ENCODE data around the gene TMEM37.

The TMEM37 gene

GRCh38 chr2:119435953-119436297 is 4.3 kb downstream of the TMEM37 start:
- DNase-seq (ENCODE audit: low read depth, low spot score): no peak
- POLR2A ChIA-PET: no interaction called here
- H3K4me3 ChIP-seq (ENCODE audit: low read depth, low read length): no peak overlapping the region
- TF ChIP-seq, protein P1, sequence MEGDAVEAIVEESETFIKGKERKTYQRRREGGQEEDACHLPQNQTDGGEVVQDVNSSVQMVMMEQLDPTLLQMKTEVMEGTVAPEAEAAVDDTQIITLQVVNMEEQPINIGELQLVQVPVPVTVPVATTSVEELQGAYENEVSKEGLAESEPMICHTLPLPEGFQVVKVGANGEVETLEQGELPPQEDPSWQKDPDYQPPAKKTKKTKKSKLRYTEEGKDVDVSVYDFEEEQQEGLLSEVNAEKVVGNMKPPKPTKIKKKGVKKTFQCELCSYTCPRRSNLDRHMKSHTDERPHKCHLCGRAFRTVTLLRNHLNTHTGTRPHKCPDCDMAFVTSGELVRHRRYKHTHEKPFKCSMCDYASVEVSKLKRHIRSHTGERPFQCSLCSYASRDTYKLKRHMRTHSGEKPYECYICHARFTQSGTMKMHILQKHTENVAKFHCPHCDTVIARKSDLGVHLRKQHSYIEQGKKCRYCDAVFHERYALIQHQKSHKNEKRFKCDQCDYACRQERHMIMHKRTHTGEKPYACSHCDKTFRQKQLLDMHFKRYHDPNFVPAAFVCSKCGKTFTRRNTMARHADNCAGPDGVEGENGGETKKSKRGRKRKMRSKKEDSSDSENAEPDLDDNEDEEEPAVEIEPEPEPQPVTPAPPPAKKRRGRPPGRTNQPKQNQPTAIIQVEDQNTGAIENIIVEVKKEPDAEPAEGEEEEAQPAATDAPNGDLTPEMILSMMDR (IDR thresholded peaks at IDR 0.05; ENCODE audit: insufficient read depth, low read length, missing control alignments): no peak
- CTCF ChIA-PET: no interaction called here

DNA sequence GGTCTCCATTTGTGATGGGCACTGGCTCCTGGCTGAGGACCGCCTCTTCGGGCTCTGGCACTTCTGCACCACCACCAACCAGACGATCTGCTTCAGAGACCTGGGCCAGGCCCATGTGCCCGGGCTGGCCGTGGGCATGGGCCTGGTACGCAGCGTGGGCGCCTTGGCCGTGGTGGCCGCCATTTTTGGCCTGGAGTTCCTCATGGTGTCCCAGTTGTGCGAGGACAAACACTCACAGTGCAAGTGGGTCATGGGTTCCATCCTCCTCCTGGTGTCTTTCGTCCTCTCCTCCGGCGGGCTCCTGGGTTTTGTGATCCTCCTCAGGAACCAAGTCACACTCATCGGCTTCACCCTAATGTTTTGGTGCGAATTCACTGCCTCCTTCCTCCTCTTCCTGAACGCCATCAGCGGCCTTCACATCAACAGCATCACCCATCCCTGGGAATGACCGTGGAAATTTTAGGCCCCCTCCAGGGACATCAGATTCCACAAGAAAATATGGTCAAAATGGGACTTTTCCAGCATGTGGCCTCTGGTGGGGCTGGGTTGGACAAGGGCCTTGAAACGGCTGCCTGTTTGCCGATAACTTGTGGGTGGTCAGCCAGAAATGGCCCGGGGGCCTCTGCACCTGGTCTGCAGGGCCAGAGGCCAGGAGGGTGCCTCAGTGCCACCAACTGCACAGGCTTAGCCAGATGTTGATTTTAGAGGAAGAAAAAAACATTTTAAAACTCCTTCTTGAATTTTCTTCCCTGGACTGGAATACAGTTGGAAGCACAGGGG is 5.5 kb downstream of the TMEM37 start:
- DNase-seq (ENCODE audit: low read depth, low spot score): no peak
- ChIA-PET POLR2A (no interaction called here), CTCF (no interaction called here)
- no peak overlapping the region for H3K4me3 ChIP-seq (ENCODE audit: low read depth, low read length)
- TF ChIP-seq, protein P1 (IDR thresholded peaks at IDR 0.05; ENCODE audit: insufficient read depth, low read length, missing control alignments): no peak

GRCh38 chr2:119438128-119438656 is 6.5 kb downstream of the TMEM37 start:
- TF ChIP-seq, protein P1 (IDR thresholded peaks at IDR 0.05; ENCODE audit: insufficient read depth, low read length, missing control alignments): no peak
- DNase-seq (ENCODE audit: low read depth, low spot score): no peak
- ChIA-PET CTCF (no interaction called here), POLR2A (no interaction called here)
- H3K4me3 ChIP-seq (ENCODE audit: low read depth, low read length): no peak overlapping the region

DNA sequence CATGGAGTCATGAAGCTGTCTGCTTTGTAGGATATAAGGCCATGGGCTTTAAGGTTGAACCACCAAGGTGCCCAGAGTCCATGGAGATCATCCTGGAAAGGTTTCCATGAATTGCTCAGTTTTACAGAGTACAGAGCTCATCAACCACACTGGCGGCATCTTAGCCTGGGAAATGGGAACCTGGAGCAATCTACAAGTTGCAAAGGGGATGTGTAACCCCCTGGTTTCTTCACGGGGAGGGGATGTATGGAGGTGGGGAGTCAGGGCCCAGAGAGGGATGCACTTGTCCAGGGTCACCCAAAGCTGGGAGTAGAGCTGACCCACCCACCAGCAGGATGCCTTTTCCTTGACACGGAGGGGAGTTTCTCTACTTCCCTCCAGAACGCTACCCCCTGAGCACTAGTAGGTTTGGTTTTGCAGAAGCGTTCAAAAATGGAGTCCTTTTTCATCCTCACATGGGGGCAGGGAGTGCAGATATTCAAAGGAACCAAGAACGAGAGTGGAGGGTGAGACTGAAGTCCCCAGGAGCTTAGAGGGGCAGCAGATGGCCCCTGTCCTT is 7.2 kb downstream of the TMEM37 start:
- CTCF ChIA-PET: no interaction called here
- DNase-seq (ENCODE audit: low read depth, low spot score): no peak
- POLR2A ChIA-PET: no interaction called here
- no peak overlapping the region for H3K4me3 ChIP-seq (ENCODE audit: low read depth, low read length)
- TF ChIP-seq, protein P1 (IDR thresholded peaks at IDR 0.05; ENCODE audit: insufficient read depth, low read length, missing control alignments): no peak

GRCh38 chr2:119439574-119440500 is 8.2 kb downstream of the TMEM37 start:
- no peak overlapping the region for H3K4me3 ChIP-seq (ENCODE audit: low read depth, low read length)
- ChIA-PET CTCF (interaction anchor here (1.6 kb wide), 1 partner anchor 10 kb away, joined by 3 read pairs; no protein-coding TSS in a partner anchor), POLR2A (no interaction called here)
- TF ChIP-seq, protein P1 (IDR thresholded peaks at IDR 0.05; ENCODE audit: insufficient read depth, low read length, missing control alignments): no peak
- no peak for DNase-seq (ENCODE audit: low read depth, low spot score)

- ChIA-PET CTCF (interaction anchor here (1.6 kb wide), 1 partner anchor 11 kb away, joined by 3 read pairs; no protein-coding TSS in a partner anchor), POLR2A (no interaction called here)
- no peak overlapping the region for H3K4me3 ChIP-seq (ENCODE audit: low read depth, low read length)
- TF ChIP-seq, protein P1 (IDR thresholded peaks at IDR 0.05; ENCODE audit: insufficient read depth, low read length, missing control alignments): no peak
- no peak for DNase-seq (ENCODE audit: low read depth, low spot score)
Measured at GRCh38 chr2:119440501-119440870, 8.8 kb downstream of the TMEM37 start.

Data from AG04449 (cell line).